Fibroblast of skin of right biceps (primary cell): Measurements from ENCODE around the gene RPL3.

Experiments
- DNase-seq: peaks from one replicate; pipeline ENCODE4 v3.0.0-alpha.2; 2013

Gene RPL3

DNA sequence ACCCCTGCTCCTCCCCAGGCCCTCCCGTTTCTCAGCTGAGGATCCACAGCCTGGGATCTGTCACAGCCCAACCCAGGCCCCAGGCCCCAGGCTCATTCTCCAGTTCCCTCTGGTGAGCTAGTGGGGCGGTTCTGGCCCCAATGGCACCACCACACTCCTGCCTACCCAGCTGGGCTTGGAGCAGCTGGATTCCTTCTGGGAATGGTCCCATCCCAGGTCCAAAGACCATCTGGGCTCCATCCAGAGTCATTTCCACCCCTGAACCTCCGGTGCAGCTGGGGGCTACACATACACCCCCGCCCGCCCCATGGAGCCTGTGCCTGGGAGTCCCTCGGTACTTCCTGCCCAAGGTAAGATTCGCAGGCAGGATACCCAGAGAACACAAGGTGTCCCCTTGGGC, 39.2 kb downstream of the RPL3 start:
- DNase-seq, result no peak

- no peak for DNase-seq
Observed at GRCh38 chr22:39279170-39279850, 40.1 kb downstream of the RPL3 start.

DNA sequence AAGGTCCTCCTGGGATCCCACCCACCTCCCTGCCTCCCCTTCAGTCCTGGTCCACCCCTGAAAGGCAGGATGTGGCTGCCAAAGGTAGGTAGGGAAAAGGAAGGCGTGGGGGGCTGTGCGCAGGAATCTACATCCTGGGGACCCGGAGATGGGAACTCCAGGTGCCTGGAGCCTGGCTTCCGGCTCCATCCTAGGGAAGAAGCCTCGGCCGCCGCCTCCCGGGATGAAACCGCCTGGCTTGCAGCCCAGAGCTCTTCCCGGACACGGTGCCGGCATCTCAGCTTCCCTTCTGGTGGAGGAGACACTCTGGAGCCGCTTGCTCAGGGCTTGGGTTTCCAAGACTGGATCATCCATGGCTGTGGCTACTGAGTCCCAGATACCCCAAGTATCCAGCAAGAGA, 41.4 kb downstream of the RPL3 start:
- DNase-seq, result peak; percentile 84

GRCh38 chr22:39277142-39277607, 42.2 kb downstream of the RPL3 start:
- peak; percentile 90 for DNase-seq

DNA sequence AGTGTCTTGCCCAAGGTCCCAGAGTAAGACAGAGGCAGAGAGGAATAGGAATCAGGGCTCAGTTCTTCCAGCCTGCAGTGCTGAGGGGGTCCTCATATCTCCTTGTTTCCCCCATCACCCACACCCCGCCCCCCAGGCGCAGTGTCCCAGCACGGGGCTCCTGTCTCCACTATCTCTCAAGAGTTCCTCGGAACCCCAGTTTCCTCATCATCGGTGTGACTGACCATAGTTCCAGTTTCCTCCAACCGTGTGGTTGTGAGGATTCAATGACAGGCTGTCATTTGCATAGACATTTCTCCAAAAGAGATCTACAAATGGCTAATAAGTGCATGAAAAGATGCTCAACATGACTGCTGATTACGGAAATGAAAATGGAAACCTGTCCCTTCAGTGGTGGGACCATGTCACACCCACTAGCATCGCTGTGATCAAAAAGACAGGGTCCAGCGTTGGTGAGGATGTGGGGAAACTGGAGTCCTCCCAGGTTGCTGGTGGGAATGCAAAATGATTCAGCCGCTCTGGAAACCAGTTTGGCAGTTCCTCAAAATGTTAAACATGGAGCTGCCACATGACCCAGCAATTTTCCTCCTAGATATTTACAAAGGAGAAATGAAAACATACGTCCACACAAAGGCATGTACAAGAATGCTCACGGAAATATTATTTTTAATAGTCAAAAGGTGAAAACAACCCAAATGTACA, 42.8 kb downstream of the RPL3 start:
- no peak for DNase-seq

DNA sequence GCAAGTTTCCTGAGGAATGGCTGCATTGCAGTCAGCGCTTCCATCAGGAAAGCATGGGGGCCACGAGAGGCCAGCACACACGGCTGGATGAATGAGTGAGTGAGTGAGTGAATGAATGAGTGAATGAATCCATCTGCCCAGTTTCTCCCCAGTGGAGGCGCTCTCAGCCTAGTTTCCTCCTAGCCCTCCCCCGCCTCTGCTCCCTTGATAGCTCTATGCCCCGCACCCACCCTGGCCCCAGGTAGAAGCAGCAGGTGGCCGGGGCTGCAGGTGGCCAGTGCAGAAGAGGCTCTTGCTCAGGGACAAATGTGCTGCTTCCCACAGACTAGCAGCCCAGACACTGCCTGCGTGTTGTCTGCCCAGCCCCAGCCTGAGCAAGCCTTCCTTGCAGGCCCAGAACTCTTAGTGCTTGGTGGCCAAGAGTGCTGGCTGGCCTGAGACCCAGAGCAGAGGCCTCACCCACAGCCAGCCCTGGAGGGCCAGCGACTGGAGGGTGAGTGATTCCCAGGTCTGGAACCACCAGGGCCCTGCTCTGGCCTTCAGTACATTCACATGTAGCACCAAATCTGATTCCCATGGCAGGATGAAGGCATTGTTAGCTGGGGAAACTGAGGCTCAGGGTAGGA, 43.5 kb downstream of the RPL3 start:
- DNase-seq, result no peak

DNA sequence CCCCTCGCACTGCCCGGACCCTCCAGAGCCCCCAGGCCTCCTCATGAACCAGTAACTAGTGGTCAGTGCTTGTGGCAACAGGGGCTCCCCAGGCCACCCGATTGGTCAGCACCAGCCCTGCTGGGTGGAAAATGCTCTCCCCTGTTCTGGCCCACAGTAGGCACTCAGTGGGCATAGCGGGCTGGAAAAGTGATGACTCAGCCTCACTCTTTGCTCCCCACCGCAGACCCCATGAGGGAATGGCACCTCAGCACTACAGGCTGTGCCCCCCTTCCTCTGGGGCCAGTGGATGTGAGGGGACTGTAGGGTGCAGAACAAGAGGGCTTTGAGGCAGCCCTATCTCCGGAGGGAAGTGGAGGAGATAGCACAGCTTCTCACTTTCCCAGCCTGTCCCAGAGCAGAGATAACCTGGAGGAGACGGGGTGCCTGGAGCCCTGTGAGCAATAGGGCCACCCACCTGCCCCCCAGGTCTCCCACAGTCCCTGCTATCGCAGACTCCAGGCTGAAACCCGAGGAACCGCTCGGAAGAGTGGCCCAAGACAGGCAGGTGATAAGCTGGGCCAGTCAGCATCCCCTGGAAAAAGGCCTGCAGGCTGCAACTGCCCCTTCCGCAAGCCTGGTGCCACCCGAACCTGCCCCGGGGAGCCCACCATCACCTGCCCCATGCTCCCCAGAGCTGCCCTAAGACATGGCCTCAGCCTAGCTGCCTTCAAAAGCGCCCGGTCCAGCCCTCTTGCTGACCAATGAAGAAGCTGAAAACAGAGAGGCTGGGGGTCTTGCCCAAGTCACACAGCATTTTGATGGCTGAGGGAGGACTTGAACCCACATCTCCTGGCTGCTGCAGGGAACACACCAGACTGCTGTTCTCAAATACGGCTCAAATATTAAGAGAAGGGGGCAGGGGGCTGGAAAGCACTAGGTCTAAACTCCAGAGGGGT, 45.2 kb downstream of the RPL3 start:
- no peak for DNase-seq

DNA sequence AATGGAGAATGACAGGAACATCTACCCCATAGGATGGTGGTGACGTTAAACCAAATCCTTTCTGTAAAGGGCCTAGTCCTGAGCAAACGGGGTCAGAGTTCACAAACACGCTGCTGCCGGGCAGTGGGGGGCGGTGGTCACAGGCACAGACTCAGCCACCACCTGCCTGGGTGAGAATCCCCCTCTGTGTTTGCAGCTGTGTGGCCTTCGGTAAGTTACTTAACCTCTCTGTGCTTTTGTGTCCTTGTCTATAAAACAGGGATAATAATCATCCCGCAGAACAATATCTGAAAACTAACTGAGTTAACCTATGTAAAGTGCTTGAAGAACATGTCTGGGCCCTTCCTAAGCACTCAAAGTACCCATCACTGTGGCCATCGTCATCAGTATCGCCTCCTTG, 48.6 kb downstream of the RPL3 start:
- no peak for DNase-seq

- no peak for DNase-seq
Observed at GRCh38 chr22:39270280-39270679, 49.1 kb downstream of the RPL3 start.

GRCh38 chr22:39269095-39269790, 50.2 kb downstream of the RPL3 start:
- DNase-seq, result no peak

DNA sequence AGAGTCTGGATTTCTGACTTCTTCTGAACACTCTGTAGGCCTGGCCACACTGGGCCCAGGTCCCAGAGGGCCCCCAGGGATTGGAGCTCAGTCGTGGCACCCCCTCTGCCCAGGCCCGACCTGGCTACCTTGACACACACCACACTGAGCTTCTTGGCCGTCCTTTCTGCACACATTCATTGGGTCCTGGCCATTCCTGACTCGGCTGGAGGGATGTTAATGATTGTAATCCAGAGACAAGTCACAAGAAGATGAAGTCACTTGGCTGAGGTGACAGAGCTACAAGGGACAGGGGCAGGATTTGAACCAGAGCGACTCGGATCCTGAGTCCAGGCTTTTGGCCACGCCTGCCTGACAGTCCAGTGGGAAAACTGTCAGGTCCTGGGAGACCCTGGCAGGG, 50.8 kb downstream of the RPL3 start:
- no peak for DNase-seq

DNA sequence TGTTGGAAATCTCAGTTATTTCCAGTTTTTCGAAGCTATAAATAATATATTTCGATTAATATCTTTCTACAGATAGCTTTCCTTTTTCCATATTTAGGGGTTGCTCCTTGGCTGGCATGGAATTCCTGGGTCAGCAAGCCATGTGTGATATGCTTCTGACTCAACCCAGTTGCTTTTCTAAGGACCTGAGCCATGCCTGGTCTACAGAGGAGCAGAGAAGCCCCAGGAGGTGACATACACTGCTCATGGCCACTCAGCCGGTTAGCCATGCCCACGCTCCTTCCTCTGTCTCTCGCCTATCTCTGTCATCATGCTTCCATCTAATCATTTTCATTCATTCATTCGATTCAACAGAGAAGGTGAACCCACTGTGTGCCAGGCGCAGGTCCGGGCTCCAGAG, 51.4 kb downstream of the RPL3 start:
- DNase-seq, result no peak

DNA sequence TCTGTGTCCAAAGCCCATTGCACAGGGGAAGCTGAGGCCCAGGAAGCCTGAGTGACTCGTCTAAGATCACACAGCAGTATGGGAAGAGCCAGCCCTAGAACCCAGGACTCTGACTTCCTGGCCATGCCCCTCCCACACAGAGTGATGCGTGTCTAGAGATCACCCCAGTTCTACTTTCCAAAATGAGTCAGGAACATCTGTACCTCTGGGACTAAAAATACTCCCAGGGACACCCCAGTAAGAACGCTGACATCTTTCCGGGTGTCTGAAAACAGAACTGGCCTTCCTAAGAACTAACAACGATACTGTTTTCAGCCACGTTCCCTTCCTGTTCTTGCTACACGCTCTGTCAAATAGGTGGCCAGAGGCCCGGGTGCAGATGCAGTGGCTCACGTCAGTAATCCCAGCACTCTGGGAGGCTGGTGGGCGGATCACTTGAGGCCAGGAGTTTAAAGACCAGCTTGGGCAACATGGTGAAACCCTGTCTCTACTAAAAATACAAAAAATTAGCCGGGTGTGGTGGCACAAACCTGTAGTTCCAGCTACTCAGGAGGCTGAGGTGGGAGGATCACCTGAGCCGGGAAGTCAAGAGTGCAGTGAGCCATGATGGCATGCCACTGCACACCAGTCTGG, 52.9 kb downstream of the RPL3 start:
- DNase-seq, result no peak

- no peak for DNase-seq
Observed at GRCh38 chr22:39265143-39265886, 54.1 kb downstream of the RPL3 start.

DNA sequence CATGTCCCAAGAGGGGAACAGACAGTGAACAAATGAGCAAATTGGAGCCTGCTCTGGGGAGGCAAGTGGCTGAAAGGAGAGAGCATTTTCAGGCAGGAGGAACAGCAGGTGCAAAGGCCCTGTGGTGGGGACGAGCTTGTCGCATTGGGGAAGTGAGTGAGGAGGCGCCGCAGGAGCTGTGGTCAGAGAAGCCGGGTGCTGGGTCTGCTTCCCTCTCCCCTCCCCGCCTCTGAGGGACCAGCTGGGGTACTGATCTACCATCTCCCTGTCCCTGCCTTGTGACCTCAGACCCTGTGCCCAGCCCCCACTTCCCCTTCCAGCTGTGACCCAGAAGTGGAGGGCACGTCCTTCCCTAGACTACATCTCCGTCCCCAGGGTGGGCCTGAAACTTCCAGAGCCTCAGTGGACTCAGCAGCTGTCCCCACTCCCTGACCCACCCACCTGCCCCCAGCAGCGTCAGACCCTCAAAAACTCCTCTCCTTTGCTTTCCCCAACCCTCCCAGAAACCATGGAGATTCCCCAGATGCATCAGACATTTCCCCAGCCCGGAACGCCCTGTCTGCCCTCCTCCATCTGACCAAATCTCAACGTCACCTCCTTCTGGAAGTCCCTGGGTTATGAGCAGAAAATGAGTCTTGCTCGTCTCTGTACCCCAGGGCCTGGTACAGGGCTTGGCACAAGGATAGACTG, 54.9 kb downstream of the RPL3 start:
- DNase-seq, result no peak

DNA sequence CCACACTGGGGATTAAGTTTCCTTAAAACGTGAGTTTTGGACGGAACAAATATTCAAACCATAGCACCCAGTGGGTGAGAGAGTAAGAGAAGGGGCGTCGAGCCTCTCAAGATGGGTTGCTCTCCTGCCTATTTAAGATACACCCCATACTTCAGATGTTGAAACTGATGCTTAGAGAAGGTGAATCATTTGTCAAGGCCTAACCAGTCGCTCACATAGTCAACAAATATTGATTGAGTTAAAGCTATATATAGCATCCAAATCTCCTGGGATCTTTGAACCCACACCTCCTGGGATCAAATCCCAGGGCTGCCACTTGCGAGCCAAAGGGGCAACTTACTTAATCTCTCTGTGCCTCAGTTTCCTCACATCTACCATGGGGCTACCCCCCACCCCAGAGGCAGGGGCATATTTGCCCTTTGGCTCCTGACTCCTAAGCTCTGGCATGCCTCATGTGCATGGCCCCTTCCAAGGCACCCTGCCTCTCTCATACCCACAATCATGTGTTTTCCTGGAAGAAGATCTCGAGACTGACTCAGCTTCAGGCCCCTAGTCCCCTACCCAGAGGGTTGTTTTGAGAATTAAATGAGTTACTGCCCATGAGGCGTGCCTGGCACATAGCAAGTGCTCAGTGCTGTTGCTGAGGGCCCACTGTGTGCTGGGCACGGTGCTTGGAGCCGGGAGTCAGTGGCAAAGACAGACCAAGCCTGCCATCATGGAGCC, 55.6 kb downstream of the RPL3 start:
- DNase-seq, result no peak
